GM18870 (cell line): ENCODE results near the gene TRDMT1.
A peak's percentile ranks its signal among the peaks of the same experiment; 100 is the strongest.

ENCODE experiments used
- ATAC-seq: cut with Tn5 transposase; IDR thresholded peaks from one replicate; pipeline ENCODE4 v1.9.1; 2021; ENCODE audit warnings: moderate library complexity; ENCODE audit not compliant: unreplicated experiment

The TRDMT1 gene

DNA sequence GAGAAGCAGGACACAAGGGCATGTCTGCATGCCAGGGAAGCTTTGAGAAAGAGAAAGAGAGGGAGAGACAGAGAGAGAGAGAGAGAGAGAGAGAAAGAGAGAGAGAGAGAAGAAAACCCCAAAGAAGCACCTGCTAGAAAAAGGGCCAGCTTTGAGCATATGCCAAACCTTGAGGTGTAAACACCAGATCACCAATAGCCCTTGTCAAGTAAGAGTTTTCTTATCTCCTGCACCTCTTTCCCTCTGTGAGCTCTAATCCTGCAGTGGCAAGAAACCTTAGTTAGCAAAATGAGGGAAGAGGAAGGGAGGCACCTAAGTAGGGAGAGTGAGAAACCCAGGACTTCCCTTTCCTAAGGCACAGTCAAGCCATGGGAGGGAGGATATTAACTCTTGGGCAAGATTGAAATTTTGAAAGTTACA lies 11.3 kb upstream of the TRDMT1 start:
- ATAC-seq: no peak

DNA sequence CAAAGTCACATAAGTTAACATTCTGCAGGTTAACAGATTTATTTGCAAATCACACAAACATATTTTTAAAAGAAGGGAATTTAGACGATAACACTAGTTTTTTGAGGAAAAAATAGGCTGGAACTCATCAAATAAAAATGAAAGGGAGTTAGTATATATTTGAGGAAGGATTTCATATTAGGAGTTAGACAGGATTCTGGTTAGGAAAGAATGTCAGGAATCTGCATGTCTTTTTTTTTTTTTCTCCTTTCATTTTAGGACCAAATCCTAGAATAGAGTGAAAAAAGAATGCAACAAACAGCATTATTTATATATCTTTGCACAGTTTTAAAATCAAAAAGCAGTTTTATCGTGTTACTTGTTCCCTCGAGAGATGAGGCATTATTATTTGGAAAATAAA lies 8.9 kb upstream of the TRDMT1 start:
- no peak for ATAC-seq

DNA sequence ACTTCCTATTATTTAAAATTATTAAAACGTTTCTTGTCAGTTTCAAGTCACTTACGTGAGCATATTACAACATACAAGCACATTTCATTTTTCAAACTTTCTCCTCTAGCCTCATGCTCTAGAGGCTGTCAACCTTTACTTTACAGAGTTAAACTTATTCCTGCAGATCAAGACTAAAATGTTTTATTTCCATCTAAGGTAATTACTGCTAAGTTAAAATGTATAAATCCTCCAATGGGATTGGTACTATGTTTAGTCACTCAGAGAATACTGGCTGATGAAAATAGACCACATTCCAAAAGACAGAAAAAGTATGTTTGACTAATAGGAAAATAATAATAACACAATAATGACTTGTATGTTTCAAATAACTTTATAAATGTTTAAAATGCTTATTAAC lies 8.4 kb upstream of the TRDMT1 start:
- ATAC-seq: no peak

DNA sequence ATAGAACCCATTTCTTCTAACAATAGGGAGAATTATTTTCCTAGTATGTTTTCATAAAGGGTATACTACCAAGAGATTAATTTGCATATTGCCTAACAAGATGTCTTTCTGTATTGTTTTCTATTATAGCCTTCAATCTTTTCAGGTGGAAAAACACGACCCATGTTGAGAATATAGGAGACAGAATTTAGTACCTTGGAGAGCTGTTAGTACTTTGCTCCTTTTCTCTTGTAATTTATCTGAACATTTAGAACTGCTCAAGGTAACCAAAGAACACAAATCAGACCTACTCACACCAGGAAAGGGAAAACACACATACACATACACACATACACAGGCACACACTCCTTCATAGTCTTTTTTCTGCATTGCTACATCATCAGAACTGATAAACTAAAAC lies 7.8 kb upstream of the TRDMT1 start:
- no peak for ATAC-seq

DNA sequence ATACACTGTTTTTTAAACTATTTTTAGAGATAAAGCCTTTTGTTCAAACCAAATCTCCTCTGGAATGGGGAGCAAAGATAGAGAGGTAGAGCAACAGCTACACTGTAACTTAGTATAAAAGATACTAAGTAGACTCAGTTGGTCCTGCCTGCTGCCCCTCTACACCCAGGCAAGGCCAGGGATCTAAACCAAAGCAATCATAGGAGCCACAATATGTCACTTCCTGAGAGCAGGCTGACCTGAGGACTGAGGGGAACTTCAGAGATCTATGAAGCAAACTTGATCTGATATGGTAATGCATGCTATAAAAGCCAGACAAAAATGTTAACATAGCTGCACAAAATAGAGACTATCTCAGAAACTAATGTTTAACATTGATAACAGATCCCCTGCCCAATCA lies 7.0 kb upstream of the TRDMT1 start:
- ATAC-seq: no peak

DNA sequence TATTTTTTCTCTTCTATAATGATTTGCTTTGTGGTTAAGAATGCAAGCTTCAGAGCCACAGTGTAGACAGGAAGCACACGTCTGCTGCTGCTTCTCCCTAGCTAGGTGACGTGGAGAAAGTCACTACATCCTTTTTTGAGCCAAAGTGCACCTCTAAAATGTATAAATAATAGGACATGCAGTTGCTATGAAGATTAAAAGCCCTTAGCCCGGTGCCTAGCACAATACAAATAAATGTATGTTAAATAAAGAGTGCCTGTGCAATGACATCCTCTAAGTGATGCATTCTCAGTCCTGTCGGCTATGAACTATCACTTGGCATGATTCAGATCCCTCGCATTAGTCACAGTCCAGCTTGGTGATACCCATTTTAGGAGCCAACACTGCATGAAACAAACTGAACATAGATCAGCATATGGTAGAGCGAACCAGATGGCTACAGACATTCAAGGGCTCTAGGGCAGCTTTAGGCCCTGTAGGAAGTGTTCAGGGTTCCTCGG lies 4.8 kb upstream of the TRDMT1 start:
- ATAC-seq: peak; percentile 57

DNA sequence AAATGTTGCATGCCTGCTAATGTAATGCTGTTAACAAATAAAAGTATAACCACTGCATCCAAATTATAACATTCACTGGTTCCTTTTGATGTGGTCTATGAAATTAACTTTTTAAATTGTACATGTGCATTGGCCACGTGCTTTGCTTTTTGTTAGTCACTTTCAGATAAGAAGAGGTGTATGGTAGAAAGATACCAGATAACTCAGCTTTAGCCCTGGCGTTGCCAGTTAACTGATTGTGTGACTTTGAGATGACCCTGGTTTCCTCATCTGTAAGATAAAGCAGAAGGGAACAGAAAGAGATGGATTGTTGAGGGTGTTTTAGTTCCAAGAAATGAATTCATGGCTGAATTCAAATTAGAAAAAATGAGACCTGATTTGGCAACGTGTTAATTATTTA lies 1.9 kb upstream of the TRDMT1 start:
- ATAC-seq: no peak

DNA sequence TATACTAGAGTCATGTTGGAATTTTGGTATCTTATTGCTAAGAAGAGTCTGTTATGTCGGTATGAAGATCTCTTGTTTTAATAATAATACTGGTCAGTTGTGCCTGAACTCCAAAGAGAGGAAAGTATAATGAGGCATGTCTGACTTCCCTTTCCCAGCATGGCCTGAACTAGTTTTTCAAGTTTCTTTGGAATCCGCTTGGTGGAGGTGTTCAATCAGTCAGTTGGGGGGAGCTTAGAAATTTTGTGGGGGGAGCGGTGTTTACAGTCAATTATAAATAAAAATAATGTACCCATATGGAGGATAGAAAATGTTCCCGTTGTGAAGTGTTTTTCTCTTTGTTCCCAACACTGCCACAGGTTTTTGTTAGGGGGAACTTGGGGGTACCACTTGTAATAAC lies 1.5 kb upstream of the TRDMT1 start:
- no peak for ATAC-seq

DNA sequence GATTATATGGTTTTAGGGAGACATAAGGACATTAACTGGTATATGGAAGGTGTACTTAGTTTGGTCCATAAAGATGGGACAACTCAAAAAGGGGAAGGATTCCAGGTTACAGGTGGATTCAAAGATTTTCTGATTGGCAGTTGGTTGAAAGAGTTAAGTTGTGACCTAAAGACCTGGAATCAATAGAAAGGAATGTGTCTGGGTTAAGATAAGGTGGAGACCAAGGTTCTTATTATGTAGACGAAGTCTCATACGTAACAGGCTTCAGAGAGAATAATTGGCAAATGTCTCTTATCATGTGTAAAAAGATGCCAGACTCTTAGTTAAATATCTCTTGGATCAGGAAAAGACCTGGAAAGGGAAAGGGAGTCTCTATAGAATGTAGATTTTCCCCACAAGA lies 1.0 kb upstream of the TRDMT1 start:
- ATAC-seq: no peak

DNA sequence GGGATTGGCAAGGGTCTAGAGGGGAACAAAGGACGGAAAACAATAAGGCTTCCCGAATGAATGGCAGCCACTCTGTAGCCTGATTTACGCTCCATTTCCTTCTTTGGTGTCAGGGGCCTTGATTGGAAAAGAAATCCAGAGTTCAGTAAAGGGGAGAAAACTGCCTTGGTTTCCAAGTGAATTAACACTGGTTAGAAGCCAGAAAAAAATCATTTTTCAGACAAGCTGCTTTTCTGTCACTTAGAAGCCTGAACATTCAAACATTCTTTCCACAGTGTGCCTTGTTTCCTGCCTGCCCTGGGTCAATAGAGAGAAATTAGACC lies 283 bp upstream of the TRDMT1 start:
- ATAC-seq: no peak

DNA sequence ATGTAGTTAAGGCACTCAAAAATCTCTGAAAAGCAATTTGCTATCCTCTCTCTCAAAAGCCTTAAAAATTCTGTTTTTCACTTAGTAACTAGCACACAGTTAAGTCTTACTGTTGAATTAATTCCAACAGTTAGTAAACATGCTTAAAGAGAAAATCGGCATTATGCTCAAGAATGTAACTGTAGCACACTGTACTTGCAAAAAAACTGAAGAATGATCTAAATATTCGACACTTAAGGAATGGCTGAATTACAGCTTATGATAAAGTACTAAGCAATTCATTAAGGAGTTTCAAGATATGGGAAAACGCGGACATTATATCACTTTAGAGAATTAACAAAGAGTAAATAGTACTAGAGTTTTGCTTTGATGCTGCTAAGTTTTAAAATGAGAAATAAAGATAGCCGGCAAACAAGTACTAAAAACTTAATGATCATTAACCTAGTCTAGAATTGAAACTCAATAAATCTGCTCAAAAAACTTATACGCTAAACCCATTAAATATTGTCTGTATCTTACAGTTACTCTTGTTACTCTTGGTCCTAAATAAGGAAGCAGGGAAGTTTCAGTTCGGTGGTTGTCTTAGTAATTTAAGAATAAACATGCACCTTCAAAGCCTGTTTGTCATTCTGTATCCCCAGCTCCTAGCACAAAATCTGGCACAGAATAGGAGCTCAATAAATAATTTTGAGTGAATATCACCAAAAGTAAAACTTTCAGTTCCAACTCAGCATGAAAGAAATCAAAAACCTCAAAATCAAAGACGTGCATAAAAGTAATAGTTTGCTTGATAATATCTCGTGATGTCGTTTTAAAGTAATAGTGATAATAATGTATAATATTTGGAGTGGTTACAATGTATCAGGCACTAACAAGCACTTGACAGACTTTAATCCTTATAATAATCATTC lies 1.2 kb downstream of the TRDMT1 start:
- ATAC-seq: no peak

DNA sequence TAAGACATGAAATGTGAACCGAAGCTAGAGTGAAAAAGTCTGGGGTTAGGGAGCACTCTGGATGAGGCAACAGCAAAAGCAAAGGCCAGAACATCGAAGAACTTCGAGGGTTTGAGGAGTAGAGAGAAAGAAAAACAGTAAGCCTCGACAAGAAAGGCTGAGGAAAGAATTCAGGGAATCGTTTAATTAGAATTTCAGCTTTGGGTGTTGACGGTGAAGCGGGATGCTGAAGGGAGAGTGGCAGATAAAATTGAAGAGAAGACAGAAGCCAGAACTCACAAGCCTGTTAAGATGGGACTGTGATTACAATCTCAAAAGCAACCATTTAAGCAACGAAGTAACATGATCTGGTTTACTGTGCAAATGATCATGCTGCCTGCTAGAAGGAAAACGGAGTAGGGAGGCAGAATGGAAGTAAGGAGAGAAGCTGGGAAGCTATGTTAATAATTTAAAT lies 2.1 kb downstream of the TRDMT1 start:
- no peak for ATAC-seq

DNA sequence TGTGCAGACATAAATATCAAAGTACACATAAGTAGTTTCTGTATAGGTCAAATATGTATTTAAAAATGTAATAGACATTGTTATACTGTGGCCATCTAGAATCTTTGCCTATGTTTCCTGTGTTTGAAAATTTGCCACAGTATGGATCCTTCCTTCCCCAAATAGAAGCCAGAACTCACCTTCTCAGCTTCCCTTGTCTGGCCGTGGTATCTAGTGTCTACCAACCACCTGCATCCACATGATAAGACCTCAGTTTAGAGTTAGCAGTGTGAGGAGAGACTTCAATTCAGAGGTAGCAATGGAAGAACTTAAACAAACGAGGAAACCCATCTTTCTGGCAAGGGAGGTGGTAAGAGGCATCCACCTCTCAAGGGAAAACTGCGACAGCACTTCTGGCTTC lies 4.9 kb downstream of the TRDMT1 start:
- ATAC-seq: no peak

DNA sequence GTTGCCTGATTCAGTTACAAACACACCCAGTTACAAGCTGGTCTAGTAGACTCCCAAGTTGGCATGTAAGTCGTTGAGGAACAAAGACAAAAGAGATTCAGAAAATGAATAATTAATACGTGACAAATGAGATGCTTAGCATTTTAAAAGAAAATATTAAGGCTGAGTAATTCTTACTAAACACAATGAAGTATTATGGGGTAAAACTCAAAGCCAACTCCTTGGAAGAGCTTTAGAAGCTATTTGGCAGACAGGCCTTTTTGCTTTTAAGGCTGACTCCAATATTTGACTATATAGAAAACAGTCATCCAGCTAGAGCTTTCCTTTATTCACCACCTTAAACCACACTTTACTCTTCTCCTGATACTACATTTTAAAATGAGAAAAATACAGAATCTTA lies 5.4 kb downstream of the TRDMT1 start:
- ATAC-seq: no peak

DNA sequence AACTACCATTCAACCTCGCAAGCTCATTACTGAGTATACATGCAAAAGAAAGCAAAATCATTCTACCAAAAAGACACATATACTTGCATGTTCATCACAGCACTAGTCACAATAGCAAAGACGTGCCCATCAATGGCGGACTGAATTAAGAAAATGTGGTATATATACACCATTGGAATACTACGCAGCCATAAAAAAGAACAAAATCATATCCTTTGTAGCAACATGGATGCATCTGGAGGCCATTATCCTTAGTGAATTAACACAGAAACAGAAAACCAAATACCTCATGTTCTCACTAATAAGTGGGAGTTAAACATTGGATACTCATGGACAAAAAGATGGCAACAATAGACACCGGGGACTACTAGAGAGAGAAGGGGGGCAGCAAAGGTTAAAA lies 6.4 kb downstream of the TRDMT1 start:
- ATAC-seq: no peak

DNA sequence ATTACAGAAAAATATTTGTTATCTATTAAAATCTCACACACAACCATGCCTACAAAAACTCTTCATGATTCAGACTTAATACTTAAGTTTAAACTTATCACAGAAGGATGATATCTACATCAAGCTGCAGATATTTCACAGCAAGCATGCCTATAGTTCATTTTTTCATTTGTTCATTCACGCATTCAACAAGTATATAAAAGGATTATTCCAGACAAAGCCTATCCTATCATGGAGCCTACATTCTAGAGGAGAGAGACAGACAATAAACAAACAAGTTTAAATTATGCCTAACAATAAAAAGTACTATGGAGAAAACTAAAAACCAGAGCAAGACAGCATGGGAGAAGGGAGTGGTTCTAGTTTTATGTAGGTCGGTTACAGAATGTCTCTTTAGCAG lies 10.9 kb downstream of the TRDMT1 start:
- no peak for ATAC-seq

DNA sequence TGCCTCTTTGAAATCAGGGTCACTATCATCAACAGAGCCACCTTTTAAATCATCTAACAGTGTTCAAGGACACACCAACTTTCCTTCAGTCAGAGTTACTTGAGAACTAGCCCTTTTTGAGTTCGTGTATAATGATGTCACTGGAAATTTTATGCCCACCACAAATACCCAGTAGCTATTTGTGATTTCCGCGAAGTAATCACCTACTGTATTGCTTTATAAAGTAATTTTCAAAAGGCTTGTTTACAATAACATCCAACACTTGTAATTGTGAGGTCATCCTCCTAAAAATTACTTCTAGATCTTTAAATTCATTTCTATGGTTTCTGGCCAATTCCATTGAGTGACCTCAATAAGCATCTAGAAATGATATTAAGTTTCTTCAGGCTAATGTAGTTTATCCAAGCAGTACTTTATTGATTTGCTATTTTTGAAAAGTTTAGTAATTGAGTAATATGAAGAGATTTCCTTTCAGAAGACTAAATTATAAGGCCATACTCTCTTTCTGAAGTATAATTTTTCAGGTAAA lies 12.8 kb downstream of the TRDMT1 start:
- no peak for ATAC-seq

DNA sequence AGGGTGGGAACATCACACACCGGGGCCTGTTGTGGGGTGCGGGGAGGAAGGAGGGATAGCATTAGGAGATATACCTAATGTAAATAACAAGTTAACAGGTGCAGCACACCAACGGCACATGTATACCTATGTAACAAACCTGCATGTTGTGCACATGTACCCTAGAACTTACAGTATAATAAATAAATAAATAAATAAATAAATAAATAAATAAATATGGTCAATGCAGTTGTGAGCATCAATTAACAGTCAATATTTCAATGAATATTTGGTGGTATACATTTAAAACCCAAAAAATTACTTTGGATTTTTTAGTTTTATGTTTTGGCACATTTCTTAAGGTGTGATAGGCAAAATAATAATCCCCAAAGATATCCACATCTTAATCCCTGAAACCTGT lies 15.6 kb downstream of the TRDMT1 start:
- no peak for ATAC-seq

DNA sequence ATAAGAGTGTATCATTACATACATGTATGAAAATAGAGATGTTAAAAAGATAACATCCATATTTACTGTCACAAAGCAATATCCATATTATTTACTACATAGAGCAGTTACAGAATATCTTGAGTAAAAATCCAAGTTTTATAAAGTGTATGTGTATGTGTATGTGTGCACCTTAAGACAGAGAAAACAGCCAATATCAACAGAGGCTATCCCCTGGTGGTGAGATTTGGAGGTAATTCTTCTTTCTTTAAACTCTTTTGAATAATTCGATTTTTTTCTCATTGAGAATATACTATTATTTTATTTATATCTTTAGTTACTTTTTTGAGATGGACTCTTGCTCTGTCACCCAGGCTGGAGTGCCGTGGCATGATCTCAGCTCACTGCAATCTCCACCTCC lies 18.4 kb downstream of the TRDMT1 start:
- no peak for ATAC-seq

DNA sequence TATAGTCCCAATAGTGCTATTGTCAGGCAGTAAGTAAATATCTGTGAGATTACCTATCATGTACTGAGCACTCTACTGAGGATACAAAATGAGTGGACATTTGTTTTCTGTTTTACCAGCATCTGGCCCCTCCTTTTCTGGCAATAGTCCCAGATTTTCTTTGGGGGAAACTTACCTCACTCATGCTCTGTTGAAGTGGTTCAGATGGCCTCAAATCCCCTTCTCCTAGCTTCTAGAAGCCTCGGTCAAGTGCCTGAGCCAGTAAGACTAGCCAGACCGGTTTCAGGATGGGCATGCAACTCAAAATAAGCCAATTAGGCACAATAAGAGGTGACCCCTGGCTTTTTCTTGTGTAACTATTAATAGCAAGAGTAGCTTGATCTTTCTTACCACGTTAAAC lies 19.7 kb downstream of the TRDMT1 start:
- ATAC-seq: no peak

DNA sequence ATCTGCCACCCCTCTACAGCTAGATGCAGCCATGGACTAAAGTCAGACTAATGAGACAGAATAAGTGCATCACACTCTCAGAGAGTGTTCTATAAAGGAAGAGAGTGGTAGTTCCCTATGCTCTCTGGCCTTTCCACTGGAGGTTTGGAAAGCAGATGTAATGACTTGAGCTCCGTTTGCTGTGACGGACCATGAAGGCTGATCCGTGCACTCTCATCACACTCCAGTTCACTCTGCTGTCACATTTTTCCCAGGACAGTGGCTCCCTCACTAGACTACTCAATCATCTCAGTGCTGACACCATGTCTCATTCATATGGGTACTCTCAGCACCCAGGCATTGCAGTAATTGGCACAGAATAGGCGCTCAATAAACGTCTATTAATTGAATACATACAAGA lies 20.4 kb downstream of the TRDMT1 start:
- no peak for ATAC-seq

DNA sequence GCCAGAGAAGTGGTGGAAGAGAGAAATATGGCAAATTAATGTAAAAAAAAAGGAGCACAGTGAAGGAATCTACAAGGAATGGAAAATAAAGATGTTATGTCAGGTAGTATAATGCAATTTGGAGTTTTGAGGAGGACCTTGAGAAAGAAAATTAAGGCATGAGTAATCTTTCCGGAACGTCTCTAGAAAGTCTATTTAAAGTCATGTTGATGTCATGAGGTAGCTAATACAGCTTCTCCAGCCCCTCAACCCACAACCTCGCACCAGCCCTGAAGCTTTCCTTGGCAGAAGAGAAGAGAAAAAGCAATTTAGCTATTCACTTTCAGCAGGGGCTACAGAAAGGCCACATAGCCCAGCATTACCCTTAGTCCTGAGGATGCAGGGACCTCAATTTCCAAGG lies 22.5 kb downstream of the TRDMT1 start:
- ATAC-seq: no peak

DNA sequence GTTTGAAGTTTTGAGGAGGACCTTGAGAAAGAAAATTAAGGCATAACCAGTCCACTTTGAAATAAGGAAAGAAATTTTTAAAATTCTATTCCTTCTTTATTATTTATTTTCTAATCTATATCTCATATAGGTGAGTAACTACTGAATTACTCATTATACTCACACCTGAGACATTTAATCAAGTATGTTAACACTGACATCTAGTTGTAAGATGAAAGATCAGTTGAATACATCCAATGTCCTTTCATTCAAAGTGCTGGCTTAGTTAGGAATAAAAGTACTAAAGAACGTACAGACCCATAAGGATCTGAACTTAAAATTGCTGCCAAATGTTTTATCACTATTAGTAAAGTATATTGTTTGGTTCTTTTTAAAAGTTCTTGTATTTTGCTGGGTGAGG lies 23.5 kb downstream of the TRDMT1 start:
- ATAC-seq: no peak
